RWPE1 (cell line): ENCODE results near the gene OGFOD3.

Experiments used
- CTCF ChIA-PET: fragments of 350-600 bp; sonication (Branson Sonifier 250); formaldehyde crosslinking; extraction: SDS; loops from one replicate; lab custom pipeline; 2021; lab: Yijun Ruan, JAX
- POLR2A ChIA-PET: fragments of 400-600 bp; formaldehyde crosslinking; extraction: SDS; loops from one replicate; lab custom pipeline; 2020; ENCODE audit warnings: antibody characterized with exemption; ENCODE audit not compliant: low non-redundant PET; lab: Yijun Ruan, JAX
- DNase-seq: peaks from one replicate; pipeline ENCODE4 v3.0.0; 2012; ENCODE audit warnings: low spot score
- H3K27ac ChIP-seq: fragments of 450-650 bp; 2 replicates; pipeline ENCODE4 v1.5.1; 2017
- CTCF ChIP-seq: fragments of 450-650 bp; conservative IDR thresholded peaks from 2 replicates; pipeline ENCODE4 v1.5.1; 2017; ENCODE audit warnings: low read depth, mild to moderate bottlenecking

Gene OGFOD3

GRCh38 chr17:82419540-82419939 is 1.2 kb upstream of the OGFOD3 start:
- H3K27ac ChIP-seq: no peak overlapping the region
- CTCF ChIA-PET: interaction anchor here (0.6 to 1.1 kb wide), 2 partner anchors 35 to 424 kb away, joined by 5 to 6 read pairs; no protein-coding TSS in a partner anchor
- no peak for DNase-seq
- POLR2A ChIA-PET: no interaction called here
- no peak for TF ChIP-seq CTCF

GRCh38 chr17:82416771-82417170 is 1.6 kb downstream of the OGFOD3 start:
- no peak for TF ChIP-seq CTCF
- POLR2A ChIA-PET: no interaction called here
- DNase-seq: no peak
- CTCF ChIA-PET: interaction anchor here (0.9 kb wide), 1 partner anchor 41 kb away, joined by 3 read pairs; no protein-coding TSS in a partner anchor
- H3K27ac ChIP-seq: no peak overlapping the region

GRCh38 chr17:82416264-82416663 is 2.1 kb downstream of the OGFOD3 start:
- CTCF ChIA-PET: interaction anchor here (0.9 kb wide), 1 partner anchor 41 kb away, joined by 3 read pairs; no protein-coding TSS in a partner anchor
- no peak for TF ChIP-seq CTCF
- DNase-seq: no peak
- no peak overlapping the region for H3K27ac ChIP-seq
- POLR2A ChIA-PET: no interaction called here

GRCh38 chr17:82415786-82416185 is 2.6 kb downstream of the OGFOD3 start:
- TF ChIP-seq CTCF: no peak
- H3K27ac ChIP-seq: no peak overlapping the region
- POLR2A ChIA-PET: no interaction called here
- DNase-seq: no peak
- CTCF ChIA-PET: no interaction called here

GRCh38 chr17:82415336-82415735 is 3.0 kb downstream of the OGFOD3 start:
- ChIA-PET POLR2A (no interaction called here), CTCF (interaction anchor here (1.8 kb wide), 1 partner anchor 49 kb away, joined by 9 read pairs; no protein-coding TSS in a partner anchor)
- no peak for DNase-seq
- no peak overlapping the region for H3K27ac ChIP-seq
- TF ChIP-seq CTCF: no peak

GRCh38 chr17:82414548-82415281 is 3.7 kb downstream of the OGFOD3 start:
- no peak overlapping the region for H3K27ac ChIP-seq
- peak; percentile 85 for DNase-seq
- ChIA-PET CTCF (interaction anchor here (1.8 kb wide), 1 partner anchor 49 kb away, joined by 9 read pairs; no protein-coding TSS in a partner anchor), POLR2A (no interaction called here)
- peak; percentile 72 for TF ChIP-seq CTCF
